CD4-positive, alpha-beta T cell (primary cell): ENCODE results near the gene MYH7. TPM values are rescaled to one million over a fixed set of nuclear protein-coding genes. Genes with fewer than 3 reads are reported as not detected.

ENCODE experiments used
- ATAC-seq: fragments of 200-7000 bp; cut with Tn5 transposase; one replicate; pipeline ENCODE4 v1.10.0; 2022; ENCODE audit warnings: mild to moderate bottlenecking; ENCODE audit not compliant: poor library complexity
- CTCF ChIA-PET: fragments of 350-600 bp; sonication (Branson Sonifier 250); formaldehyde crosslinking; loops from one replicate; lab custom pipeline; 2021; ENCODE audit warnings: antibody characterized with exemption, inconsistent platforms; lab: Charles Lee
- POLR2A ChIA-PET: fragments of 350-600 bp; sonication (Branson Sonifier 250); formaldehyde crosslinking; loops from one replicate; lab custom pipeline; 2021; ENCODE audit warnings: antibody characterized with exemption, inconsistent platforms; lab: Charles Lee
- DNase-seq, 14 experiments: peaks; one replicate each; pipeline ENCODE4 v3.0.0-alpha.2; 2013 to 2020; ENCODE audit warnings: mixed read lengths in 2 of 14
- H3K27ac ChIP-seq, 2 donors: one replicate each; pipeline versions ENCODE4 v1.5.1 to v1.7.0; 2013; ENCODE audit warnings: low read length in 2 of 2, low read depth in 1 of 2, mild to moderate bottlenecking in 1 of 2
- H3K27me3 ChIP-seq, 2 experiments: 1 replicate in 1 of 2; 2 replicates in 1 of 2; pipeline versions ENCODE4 v1.6.1 to v1.7.0; 2013; ENCODE audit warnings: low read length in 2 of 2, control low read depth in 1 of 2, mild to moderate bottlenecking in 1 of 2, moderate library complexity in 1 of 2; ENCODE audit not compliant: insufficient read depth in 2 of 2, control insufficient read depth in 1 of 2
- H3K36me3 ChIP-seq: one replicate; pipeline ENCODE4 v1.6.1; 2013; ENCODE audit warnings: low read length, control low read depth; ENCODE audit not compliant: insufficient read depth
- H3K4me1 ChIP-seq: one replicate; pipeline ENCODE4 v1.6.1; 2013; ENCODE audit warnings: low read length, control low read depth; ENCODE audit not compliant: insufficient read depth
- H3K4me3 ChIP-seq: one replicate; pipeline ENCODE4 v1.5.1; 2013; ENCODE audit warnings: mild to moderate bottlenecking, low read length, moderate library complexity
- H3K9me3 ChIP-seq, 2 experiments: 1 replicate in 1 of 2; 2 replicates in 1 of 2; pipeline versions ENCODE4 v1.6.1 to v1.7.0; 2013; ENCODE audit warnings: low read length in 2 of 2, mild to moderate bottlenecking in 2 of 2, control low read depth in 1 of 2, moderate library complexity in 1 of 2; ENCODE audit not compliant: control insufficient read depth in 1 of 2, insufficient read depth in 1 of 2
- H3K27ac Mint-ChIP-seq: one replicate; pipeline ENCODE4 v1.8.0; 2020; ENCODE audit warnings: mixed read lengths
- H3K27me3 Mint-ChIP-seq: one replicate; pipeline ENCODE4 v1.8.0; 2021; ENCODE audit warnings: mixed read lengths
- H3K36me3 Mint-ChIP-seq: one replicate; pipeline ENCODE4 v1.8.0; 2021; ENCODE audit warnings: low read depth, mixed read lengths
- H3K4me1 Mint-ChIP-seq: one replicate; pipeline ENCODE4 v1.8.0; 2021; ENCODE audit warnings: low read depth, mixed read lengths
- H3K4me3 Mint-ChIP-seq: one replicate; pipeline ENCODE4 v1.8.0; 2020; ENCODE audit warnings: mild to moderate bottlenecking, mixed read lengths
- H3K9me3 Mint-ChIP-seq: one replicate; pipeline ENCODE4 v1.8.0; 2020; ENCODE audit warnings: mixed read lengths
- intact Hi-C, 2 experiments: fragments of 100-400 bp; cut with DNase I in 1 of 2; cut with micrococcal nuclease in 1 of 2; formaldehyde crosslinking; loops; one replicate each; pipeline versions ENCODE4 v1.15.1 to v1.9.0; 2023 to 2025; cut with DNase I, micrococcal nuclease
- total RNA-seq, 174 experiments: library from RNA in 2 of 174; stranded (reverse) in 2 of 174; gene quantifications; one replicate each; pipeline ENCODE4 v1.2.3 and lab custom pipeline; 2021 to 2026
- TF ChIP-seq, protein P1 (sequence below): fragments of 200-600 bp; IDR thresholded peaks from one replicate; pipeline ENCODE4 v1.8.0; 2022; ENCODE audit warnings: antibody characterized with exemption, mild to moderate bottlenecking

The MYH7 gene
- total RNA-seq, 2 experiments from 2014 or later = not detected

DNA sequence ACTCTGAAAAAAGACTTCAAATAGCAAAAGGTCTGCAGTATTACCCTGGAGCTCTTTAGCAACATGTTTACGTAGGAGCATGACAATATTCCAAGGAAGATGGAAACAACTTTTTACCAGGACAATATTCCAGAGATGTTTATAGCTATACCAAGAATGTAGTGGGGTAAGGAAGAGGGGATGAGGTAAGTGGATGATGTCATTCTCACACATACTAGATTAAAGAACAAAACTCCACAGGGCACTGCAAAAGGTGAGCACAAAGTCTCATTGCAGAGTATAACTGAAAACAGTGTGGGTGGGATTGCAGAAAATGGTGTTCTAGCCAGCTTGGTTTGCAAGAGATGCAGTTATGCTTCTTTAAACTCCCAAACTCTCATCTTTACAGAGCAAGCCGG is 50.2 kb downstream of the MYH7 start:
- Mint-ChIP-seq H3K9me3 (no peaks in the 10 kb centered on the region), H3K27me3 (peaks cover 24% of the 10 kb centered on the region), H3K4me1 (no peaks in the 10 kb centered on the region), H3K36me3 (no peaks in the 10 kb centered on the region), H3K4me3 (no peak overlapping the region), H3K27ac (no peak overlapping the region)
- Histone ChIP-seq H3K36me3 (no peaks in the 10 kb centered on the region), H3K4me1 (no peaks in the 10 kb centered on the region), H3K4me3 (no peak overlapping the region), H3K27me3 (no peaks in the 10 kb centered on the region), H3K27ac (no peak overlapping the region), H3K9me3 (no peaks in the 10 kb centered on the region)
- ATAC-seq (no peak), DNase-seq (no peak)
- ChIA-PET CTCF (no interaction called here), POLR2A (no interaction called here)
- TF ChIP-seq, protein P1, sequence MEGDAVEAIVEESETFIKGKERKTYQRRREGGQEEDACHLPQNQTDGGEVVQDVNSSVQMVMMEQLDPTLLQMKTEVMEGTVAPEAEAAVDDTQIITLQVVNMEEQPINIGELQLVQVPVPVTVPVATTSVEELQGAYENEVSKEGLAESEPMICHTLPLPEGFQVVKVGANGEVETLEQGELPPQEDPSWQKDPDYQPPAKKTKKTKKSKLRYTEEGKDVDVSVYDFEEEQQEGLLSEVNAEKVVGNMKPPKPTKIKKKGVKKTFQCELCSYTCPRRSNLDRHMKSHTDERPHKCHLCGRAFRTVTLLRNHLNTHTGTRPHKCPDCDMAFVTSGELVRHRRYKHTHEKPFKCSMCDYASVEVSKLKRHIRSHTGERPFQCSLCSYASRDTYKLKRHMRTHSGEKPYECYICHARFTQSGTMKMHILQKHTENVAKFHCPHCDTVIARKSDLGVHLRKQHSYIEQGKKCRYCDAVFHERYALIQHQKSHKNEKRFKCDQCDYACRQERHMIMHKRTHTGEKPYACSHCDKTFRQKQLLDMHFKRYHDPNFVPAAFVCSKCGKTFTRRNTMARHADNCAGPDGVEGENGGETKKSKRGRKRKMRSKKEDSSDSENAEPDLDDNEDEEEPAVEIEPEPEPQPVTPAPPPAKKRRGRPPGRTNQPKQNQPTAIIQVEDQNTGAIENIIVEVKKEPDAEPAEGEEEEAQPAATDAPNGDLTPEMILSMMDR = no peak
- intact Hi-C loops = no loop called here

DNA sequence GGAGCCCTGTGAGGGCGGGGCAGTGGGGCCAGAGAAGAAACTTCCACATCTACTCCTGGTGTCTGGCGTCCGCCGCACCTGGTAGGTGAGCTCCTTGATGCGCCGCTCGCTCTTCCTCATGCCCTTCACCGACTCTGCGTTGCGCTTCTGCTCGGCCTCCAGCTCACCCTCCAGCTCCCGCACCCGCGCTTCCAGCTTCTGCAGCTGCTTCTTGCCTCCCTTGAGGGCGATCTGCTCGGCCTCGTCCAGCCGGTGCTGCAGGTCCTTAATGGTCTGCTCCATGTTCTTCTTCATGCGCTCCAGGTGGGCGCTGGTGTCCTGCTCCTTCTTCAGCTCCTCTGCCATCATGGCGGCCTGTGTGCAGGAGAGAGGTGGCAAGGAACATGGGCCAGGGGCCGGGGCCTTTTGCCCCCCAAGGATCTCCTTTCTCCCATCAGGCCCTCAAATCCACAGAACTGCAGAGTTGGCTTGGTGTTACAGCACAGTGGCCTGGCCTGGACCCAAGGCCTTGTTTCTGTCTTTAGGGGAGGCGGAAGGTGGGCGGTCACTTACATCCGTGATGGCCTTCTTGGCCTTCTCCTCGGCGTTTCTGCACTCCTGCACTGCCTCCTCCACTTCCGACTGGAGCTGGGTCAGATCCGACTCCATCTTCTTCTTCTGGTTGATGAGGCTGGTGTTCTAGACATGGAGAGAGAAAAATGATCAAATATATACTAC is 50.9 kb downstream of the MYH7 start:
- Histone ChIP-seq H3K4me1 (no peaks in the 10 kb centered on the region), H3K27me3 (no peaks in the 10 kb centered on the region), H3K4me3 (no peak overlapping the region), H3K9me3 (no peaks in the 10 kb centered on the region), H3K36me3 (no peaks in the 10 kb centered on the region), H3K27ac (no peak overlapping the region)
- TF ChIP-seq, protein P1 = no peak
- no peaks in the 10 kb centered on the region for H3K9me3 Mint-ChIP-seq
- CTCF ChIA-PET = no interaction called here
- no peak for ATAC-seq
- intact Hi-C loops = no loop called here
- H3K36me3 Mint-ChIP-seq = no peaks in the 10 kb centered on the region
- H3K4me3 Mint-ChIP-seq = no peak overlapping the region
- H3K4me1 Mint-ChIP-seq = no peaks in the 10 kb centered on the region
- H3K27ac Mint-ChIP-seq = no peak overlapping the region
- H3K27me3 Mint-ChIP-seq = peaks cover 24% of the 10 kb centered on the region
- POLR2A ChIA-PET = no interaction called here
- DNase-seq = no peak

DNA sequence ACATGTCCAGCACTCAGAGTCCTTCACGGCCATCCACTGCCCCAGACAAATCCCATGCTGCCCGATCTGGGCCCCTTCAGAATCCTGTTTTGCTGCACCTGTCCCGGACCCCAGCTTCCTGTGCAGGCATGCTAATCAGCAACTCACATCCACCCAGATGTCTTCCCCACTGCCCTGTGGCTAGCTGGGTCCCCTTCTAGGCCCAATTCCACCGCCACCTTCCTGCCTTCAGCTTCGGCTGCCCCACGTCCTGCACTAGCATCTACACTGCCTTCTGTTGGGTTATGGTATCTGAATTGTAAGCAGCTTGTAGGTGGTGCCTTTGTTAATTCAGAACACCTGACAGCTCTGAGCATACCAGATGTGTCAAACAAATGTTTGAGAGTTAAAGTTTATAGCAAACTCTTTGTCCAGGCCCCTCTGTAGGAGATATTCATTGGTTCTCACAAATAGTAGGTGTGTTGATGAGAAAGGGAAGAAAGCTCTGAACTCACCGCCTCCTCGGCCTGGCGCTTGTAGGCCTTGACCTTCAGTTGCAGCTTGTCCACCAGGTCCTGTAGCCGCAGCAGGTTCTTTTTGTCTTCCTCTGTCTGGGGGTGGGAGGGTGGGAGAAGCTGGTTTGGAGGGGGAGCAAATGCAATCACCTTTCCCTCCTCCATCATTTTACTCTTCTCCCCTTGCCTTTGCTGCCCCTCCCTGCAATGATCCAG is 52.6 kb downstream of the MYH7 start:
- DNase-seq (no peak), ATAC-seq (no peak)
- Mint-ChIP-seq H3K27ac (no peak overlapping the region), H3K4me1 (no peaks in the 10 kb centered on the region), H3K4me3 (no peak overlapping the region), H3K36me3 (no peaks in the 10 kb centered on the region), H3K27me3 (peaks cover 24% of the 10 kb centered on the region), H3K9me3 (no peaks in the 10 kb centered on the region)
- Histone ChIP-seq H3K27ac (no peak overlapping the region), H3K27me3 (no peaks in the 10 kb centered on the region), H3K36me3 (no peaks in the 10 kb centered on the region), H3K4me1 (no peaks in the 10 kb centered on the region), H3K4me3 (no peak overlapping the region), H3K9me3 (no peaks in the 10 kb centered on the region)
- ChIA-PET CTCF (interaction anchor here (1.3 kb wide), 1 partner anchor 117 kb away, joined by 4 read pairs; no protein-coding TSS in a partner anchor), POLR2A (no interaction called here)
- intact Hi-C loops = no loop called here
- TF ChIP-seq, protein P1 = no peak
